T47D (cell line): Measurements from ENCODE around the gene AMOT.

Source experiments
- DNase-seq, 2 experiments: peaks; one replicate each; pipeline versions ENCODE4 v3.0.0 to v3.0.0-alpha.2; 2011 to 2012; ENCODE audit warnings: low read depth in 1 of 2, low spot score in 1 of 2
- JUND ChIP-seq: IDR thresholded peaks from 2 replicates; pipeline ENCODE4 v1.6.1; 2012; ENCODE audit warnings: low read depth
- in situ Hi-C: cut with HindIII; loops from 2 replicates; pipeline ENCODE4 v1.10.0; 2016; ENCODE audit warnings: low sequenced_read_pairs, low pct_unique_long_range_greater_than_20kb

AMOT gene

GRCh38 chrX:112852851-112853250 is 12.2 kb upstream of the AMOT start:
- no peak for TF ChIP-seq JUND
- in situ Hi-C loops: no loop called here
- no peak for DNase-seq

GRCh38 chrX:112851806-112852205 is 11.2 kb upstream of the AMOT start:
- TF ChIP-seq JUND: no peak
- DNase-seq: no peak
- in situ Hi-C loops: no loop called here

GRCh38 chrX:112851161-112851779 is 10.6 kb upstream of the AMOT start:
- no peak for TF ChIP-seq JUND
- DNase-seq: no peak
- in situ Hi-C loops: no loop called here

- TF ChIP-seq JUND: no peak
- in situ Hi-C loops: no loop called here
- no peak for DNase-seq
Observed at GRCh38 chrX:112849016-112849415, 8.4 kb upstream of the AMOT start.

GRCh38 chrX:112846782-112847181 is 6.2 kb upstream of the AMOT start:
- in situ Hi-C loops: no loop called here
- TF ChIP-seq JUND: no peak
- DNase-seq: no peak

- DNase-seq: no peak
- in situ Hi-C loops: no loop called here
- TF ChIP-seq JUND: no peak
Observed at GRCh38 chrX:112846187-112846586, 5.6 kb upstream of the AMOT start.

- no peak for DNase-seq
- no peak for TF ChIP-seq JUND
- in situ Hi-C loops: no loop called here
Observed at GRCh38 chrX:112844250-112844649, 3.6 kb upstream of the AMOT start.

- no peak for TF ChIP-seq JUND
- in situ Hi-C loops: no loop called here
- no peak for DNase-seq
Observed at GRCh38 chrX:112841820-112842157, 1.2 kb upstream of the AMOT start.

GRCh38 chrX:112841114-112841819 is 636 bp upstream of the AMOT start:
- in situ Hi-C loops: no loop called here
- no peak for TF ChIP-seq JUND
- peak; percentile 23 to 77 for DNase-seq

- DNase-seq: no peak
Observed at GRCh38 chrX:112839856-112840255, 775 bp downstream of the AMOT start.

GRCh38 chrX:112837531-112837930 is 3.1 kb downstream of the AMOT start:
- DNase-seq: no peak
- in situ Hi-C loops: no loop called here
- no peak for TF ChIP-seq JUND

More at GRCh38 chrX:112839856-112840255, 775 bp downstream of the AMOT start:
- in situ Hi-C loops: no loop called here
- no peak for TF ChIP-seq JUND

- no peak for TF ChIP-seq JUND
- DNase-seq: no peak
- in situ Hi-C loops: no loop called here
Observed at GRCh38 chrX:112835019-112835418, 5.6 kb downstream of the AMOT start.

- in situ Hi-C loops: no loop called here
- DNase-seq: no peak
- TF ChIP-seq JUND: no peak
Observed at GRCh38 chrX:112834031-112834845, 6.4 kb downstream of the AMOT start.
